PC-9 (cell line): ENCODE data around the gene VWA5A.

ENCODE experiments used
- EZH2 ChIP-seq: fragments of 200-600 bp; sonication (generic); IDR thresholded peaks from 2 replicates; pipeline ENCODE4 v1.8.0; 2017; ENCODE audit warnings: antibody characterized with exemption, low read depth
- TF ChIP-seq, protein P1 (sequence below): fragments of 200-600 bp; sonication (generic); conservative IDR thresholded peaks from 2 replicates; pipeline ENCODE4 v1.6.1; 2017; ENCODE audit warnings: mixed run types, antibody characterized with exemption, mild to moderate bottlenecking, moderate library complexity

GRCh38 chr11:124069429-124070401, 45.5 kb upstream of the VWA5A start:
- TF ChIP-seq, protein P1, sequence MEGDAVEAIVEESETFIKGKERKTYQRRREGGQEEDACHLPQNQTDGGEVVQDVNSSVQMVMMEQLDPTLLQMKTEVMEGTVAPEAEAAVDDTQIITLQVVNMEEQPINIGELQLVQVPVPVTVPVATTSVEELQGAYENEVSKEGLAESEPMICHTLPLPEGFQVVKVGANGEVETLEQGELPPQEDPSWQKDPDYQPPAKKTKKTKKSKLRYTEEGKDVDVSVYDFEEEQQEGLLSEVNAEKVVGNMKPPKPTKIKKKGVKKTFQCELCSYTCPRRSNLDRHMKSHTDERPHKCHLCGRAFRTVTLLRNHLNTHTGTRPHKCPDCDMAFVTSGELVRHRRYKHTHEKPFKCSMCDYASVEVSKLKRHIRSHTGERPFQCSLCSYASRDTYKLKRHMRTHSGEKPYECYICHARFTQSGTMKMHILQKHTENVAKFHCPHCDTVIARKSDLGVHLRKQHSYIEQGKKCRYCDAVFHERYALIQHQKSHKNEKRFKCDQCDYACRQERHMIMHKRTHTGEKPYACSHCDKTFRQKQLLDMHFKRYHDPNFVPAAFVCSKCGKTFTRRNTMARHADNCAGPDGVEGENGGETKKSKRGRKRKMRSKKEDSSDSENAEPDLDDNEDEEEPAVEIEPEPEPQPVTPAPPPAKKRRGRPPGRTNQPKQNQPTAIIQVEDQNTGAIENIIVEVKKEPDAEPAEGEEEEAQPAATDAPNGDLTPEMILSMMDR: peak; percentile 52; the same call in 1 of the 2 replicates
- no peak for TF ChIP-seq EZH2
